ENCODE data around the gene BLTP3A.
"Not testable (repeated sequence)": the region's sequence is repeated elsewhere in the genome, so short reads cannot be mapped to it uniquely, and the experiment has no call there.

DNA sequence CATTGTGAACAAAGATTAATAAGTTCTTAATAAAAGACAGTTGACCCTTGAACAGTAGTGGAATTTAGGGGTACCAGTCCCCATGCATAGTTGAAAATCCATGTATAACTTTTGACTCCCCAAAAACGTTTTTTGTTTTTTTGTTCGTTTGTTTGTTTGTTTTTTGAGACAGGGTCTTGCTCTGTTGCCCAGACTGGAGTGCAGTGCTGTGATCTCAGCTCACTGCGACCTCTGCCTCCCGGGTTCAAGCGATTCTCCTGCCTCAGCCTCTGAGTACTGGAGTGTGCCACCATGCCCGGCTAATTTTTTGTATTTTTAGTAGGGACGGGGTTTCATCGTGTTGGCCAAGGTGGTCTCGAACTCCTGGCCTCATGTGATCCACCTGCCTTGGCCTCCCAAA is 17.5 kb downstream of the BLTP3A start:
- TF ChIP-seq CTCF (IDR thresholded peaks at IDR 0.05; ENCODE audit: control extremely low read depth in 1 of 3, insufficient read depth in 1 of 3, low read depth in 1 of 3, low read length in 3 of 3); SIX5 (IDR thresholded peaks at IDR 0.05; ENCODE audit: low read depth, low read length); POLR2AphosphoS5 (IDR thresholded peaks at IDR 0.05; ENCODE audit: low read depth, low read length); TAF1 (IDR thresholded peaks at IDR 0.05; ENCODE audit: low read depth, low read length); RFX5 (IDR thresholded peaks at IDR 0.05; ENCODE audit: borderline replicate concordance, low read depth, low read length); JUND (IDR thresholded peaks at IDR 0.05; ENCODE audit: low read length); ZNF274 (IDR thresholded peaks at IDR 0.05; ENCODE audit: borderline replicate concordance, extremely low read depth, low read length); CEBPB (IDR thresholded peaks at IDR 0.05; ENCODE audit: low read depth, low read length); POLR2A (IDR thresholded peaks at IDR 0.05; ENCODE audit: control extremely low read depth in 1 of 2, low read depth in 2 of 2, low read length in 2 of 2); HDAC2 (IDR thresholded peaks at IDR 0.05; ENCODE audit: borderline replicate concordance in 1 of 2, low read depth in 2 of 2, low read length in 2 of 2); GABPA (IDR thresholded peaks at IDR 0.05; ENCODE audit: borderline replicate concordance, insufficient read depth, low read length): not testable (repeated sequence)
- TF ChIP-seq, protein P1, sequence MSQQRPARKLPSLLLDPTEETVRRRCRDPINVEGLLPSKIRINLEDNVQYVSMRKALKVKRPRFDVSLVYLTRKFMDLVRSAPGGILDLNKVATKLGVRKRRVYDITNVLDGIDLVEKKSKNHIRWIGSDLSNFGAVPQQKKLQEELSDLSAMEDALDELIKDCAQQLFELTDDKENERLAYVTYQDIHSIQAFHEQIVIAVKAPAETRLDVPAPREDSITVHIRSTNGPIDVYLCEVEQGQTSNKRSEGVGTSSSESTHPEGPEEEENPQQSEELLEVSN (IDR thresholded peaks at IDR 0.05) = not testable (repeated sequence)

Data from H1 (cell line).